ENCODE data around the gene POMGNT2. TPM values are rescaled to one million over a fixed set of nuclear protein-coding genes. Genes with fewer than 3 reads are reported as not detected.

POMGNT2 gene
- total and polyA plus RNA-seq, 7 donors, result 13.2 to 40.3 (median 22.4) TPM

DNA sequence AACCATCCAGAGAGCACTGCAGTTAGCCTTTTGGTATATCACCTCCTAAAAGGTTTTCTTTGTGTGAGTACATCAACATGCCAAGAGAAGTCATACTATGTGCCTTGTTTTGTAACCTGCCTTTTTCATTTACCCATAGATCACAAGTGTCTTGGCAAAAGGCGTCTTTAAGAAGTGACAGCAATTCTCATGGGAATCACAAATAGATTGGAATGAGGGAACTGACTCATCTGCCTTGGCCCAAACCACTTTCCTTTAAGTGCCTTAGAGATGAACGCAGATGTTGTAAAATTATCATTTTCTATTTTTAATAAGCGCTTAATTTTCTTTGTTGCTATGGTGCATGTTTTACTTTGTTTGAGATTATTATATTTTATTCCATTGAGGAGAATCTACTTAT, 20.7 kb upstream of the POMGNT2 start:
- intact Hi-C loops (cut with DNase I), result no loop called here
- peaks cover 7% of the 10 kb centered on the region for H3K9me3 ChIP-seq
- H3K4me1 ChIP-seq, result no peaks in the 10 kb centered on the region
- TF ChIP-seq, protein P1, sequence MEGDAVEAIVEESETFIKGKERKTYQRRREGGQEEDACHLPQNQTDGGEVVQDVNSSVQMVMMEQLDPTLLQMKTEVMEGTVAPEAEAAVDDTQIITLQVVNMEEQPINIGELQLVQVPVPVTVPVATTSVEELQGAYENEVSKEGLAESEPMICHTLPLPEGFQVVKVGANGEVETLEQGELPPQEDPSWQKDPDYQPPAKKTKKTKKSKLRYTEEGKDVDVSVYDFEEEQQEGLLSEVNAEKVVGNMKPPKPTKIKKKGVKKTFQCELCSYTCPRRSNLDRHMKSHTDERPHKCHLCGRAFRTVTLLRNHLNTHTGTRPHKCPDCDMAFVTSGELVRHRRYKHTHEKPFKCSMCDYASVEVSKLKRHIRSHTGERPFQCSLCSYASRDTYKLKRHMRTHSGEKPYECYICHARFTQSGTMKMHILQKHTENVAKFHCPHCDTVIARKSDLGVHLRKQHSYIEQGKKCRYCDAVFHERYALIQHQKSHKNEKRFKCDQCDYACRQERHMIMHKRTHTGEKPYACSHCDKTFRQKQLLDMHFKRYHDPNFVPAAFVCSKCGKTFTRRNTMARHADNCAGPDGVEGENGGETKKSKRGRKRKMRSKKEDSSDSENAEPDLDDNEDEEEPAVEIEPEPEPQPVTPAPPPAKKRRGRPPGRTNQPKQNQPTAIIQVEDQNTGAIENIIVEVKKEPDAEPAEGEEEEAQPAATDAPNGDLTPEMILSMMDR (IDR thresholded peaks at IDR 0.05), result no peak
- no peaks in the 10 kb centered on the region for H3K27me3 ChIP-seq (ENCODE audit: insufficient read depth in 3 of 3, low read length in 2 of 3)
- 70 to 76% (median 73%) methylated on average over 3 of the region's 3 CpGs for WGBS, 3 donors
- no peaks in the 10 kb centered on the region for H3K36me3 ChIP-seq (ENCODE audit: insufficient read depth in 1 of 2, low read depth in 1 of 2)
- ATAC-seq (no peak), DNase-seq (no peak)
- H3K27ac ChIP-seq, result no peak overlapping the region
- no peak overlapping the region for H3K4me3 ChIP-seq

DNA sequence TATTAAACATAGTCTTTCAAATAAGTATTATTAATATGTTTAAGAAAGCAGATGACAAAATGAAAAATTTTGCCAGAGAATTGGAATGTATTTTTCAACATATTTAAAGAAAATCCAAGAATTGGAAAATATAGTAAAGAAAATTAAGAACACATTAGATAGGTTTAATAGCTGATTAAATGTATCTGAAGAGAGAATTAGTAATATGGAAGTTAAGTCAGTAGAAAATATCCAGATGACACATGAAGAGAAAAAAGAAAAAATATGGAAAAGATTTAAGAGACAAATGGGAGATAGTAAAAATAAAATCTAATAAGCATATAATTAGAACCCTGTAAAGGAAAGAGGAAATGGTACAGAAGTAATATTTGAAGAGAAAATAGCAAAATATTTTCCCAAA, 18.0 kb upstream of the POMGNT2 start:
- no peak overlapping the region for H3K27ac ChIP-seq
- peaks cover 7% of the 10 kb centered on the region for H3K9me3 ChIP-seq
- H3K27me3 ChIP-seq (ENCODE audit: insufficient read depth in 3 of 3, low read length in 2 of 3), result no peaks in the 10 kb centered on the region
- TF ChIP-seq, protein P1 (IDR thresholded peaks at IDR 0.05), result no peak
- no peaks in the 10 kb centered on the region for H3K4me1 ChIP-seq
- no peak overlapping the region for H3K4me3 ChIP-seq
- DNase-seq (no peak), ATAC-seq (no peak)
- intact Hi-C loops (cut with DNase I), result no loop called here
- H3K36me3 ChIP-seq (ENCODE audit: insufficient read depth in 1 of 2, low read depth in 1 of 2), result no peaks in the 10 kb centered on the region

DNA sequence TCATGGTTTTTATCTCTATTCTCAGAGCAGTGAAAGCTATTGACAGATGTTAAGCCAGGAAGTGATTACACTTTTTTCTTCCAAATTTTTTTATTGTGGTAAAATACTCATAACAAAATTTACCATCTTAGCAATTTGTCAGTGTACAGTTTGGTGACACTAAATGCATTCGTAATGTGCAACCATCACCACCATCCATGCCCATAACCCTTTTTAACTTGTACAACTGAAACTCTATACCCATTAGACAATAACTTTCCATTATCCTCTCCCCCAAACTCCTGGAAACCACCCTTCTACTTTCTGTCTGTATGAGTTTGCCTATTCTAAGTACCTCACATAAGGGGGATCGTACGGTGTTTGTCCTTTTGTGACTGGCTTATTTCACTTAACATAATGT, 15.1 kb upstream of the POMGNT2 start:
- no peak for DNase-seq
- WGBS, 3 donors, result 90 to 95% (median 95%) methylated on average over 3 of the region's 3 CpGs

DNA sequence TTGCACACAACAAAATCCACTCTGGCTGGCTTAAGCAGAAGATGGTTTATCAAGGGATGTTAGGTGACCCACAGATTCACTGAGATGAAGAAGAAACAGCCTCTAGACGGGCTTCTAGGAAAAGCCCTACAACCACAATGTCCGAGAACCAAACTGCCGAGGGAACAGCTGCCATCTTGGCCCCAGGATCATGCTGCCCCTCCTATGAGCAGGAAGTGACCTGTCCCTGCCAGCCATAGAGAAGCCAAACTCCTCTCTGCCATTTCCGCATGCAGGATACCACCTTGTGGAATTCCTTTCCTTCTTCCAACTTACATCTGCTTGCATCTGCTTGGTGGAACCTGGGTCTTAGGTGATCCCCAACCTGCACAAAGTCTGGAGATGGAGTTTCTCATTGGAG, 11.4 kb upstream of the POMGNT2 start:
- intact Hi-C loops (cut with DNase I), result no loop called here
- ATAC-seq (no peak), DNase-seq (no peak)
- H3K4me1 ChIP-seq, result no peaks in the 10 kb centered on the region
- no peaks in the 10 kb centered on the region for H3K36me3 ChIP-seq (ENCODE audit: insufficient read depth in 1 of 2, low read depth in 1 of 2)
- no peak overlapping the region for H3K27ac ChIP-seq
- H3K27me3 ChIP-seq (ENCODE audit: insufficient read depth in 3 of 3, low read length in 2 of 3), result no peaks in the 10 kb centered on the region
- H3K4me3 ChIP-seq, result no peak overlapping the region
- TF ChIP-seq, protein P1 (IDR thresholded peaks at IDR 0.05), result no peak
- 67 to 76% (median 70%) methylated on average over 4 of the region's 4 CpGs for WGBS, 3 donors
- no peaks in the 10 kb centered on the region for H3K9me3 ChIP-seq

More for the DNA sequence above, 15.1 kb upstream of the POMGNT2 start:
- H3K9me3 ChIP-seq, result peaks cover 7% of the 10 kb centered on the region
- H3K27ac ChIP-seq, result no peak overlapping the region
- H3K36me3 ChIP-seq (ENCODE audit: insufficient read depth in 1 of 2, low read depth in 1 of 2), result no peaks in the 10 kb centered on the region
- TF ChIP-seq, protein P1 (IDR thresholded peaks at IDR 0.05), result no peak
- no peak overlapping the region for H3K4me3 ChIP-seq
- no peaks in the 10 kb centered on the region for H3K4me1 ChIP-seq
- no peaks in the 10 kb centered on the region for H3K27me3 ChIP-seq (ENCODE audit: insufficient read depth in 3 of 3, low read length in 2 of 3)
- intact Hi-C loops (cut with DNase I), result no loop called here
- no peak for ATAC-seq

DNA sequence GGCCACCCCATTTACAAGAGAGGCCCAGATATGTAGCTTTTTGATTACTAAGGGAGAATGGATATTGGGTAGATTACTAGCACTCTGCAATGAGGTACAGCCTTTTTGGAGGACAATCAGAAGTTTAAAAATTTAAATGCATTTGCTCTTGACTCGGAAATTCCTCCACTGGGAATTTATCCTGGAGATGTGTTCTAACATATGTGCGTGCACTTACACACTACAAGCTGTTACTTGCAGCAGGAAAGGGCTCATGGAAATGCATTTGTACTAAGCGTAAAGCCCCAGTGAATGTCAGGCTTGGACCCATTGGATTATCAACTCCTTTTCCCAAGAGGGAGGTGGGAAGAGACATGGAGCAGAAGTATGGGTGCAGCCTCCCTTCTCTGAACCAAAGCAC, 7.8 kb upstream of the POMGNT2 start:
- DNase-seq (no peak), ATAC-seq (no peak)
- no peaks in the 10 kb centered on the region for H3K9me3 ChIP-seq
- no peaks in the 10 kb centered on the region for H3K4me1 ChIP-seq
- H3K4me3 ChIP-seq, result no peak overlapping the region
- intact Hi-C loops (cut with DNase I), result no loop called here
- WGBS, 3 donors, result 89 to 93% (median 91%) methylated on average over 3 of the region's 3 CpGs
- no peaks in the 10 kb centered on the region for H3K27me3 ChIP-seq (ENCODE audit: insufficient read depth in 3 of 3, low read length in 2 of 3)
- TF ChIP-seq, protein P1 (IDR thresholded peaks at IDR 0.05), result no peak
- no peak overlapping the region for H3K27ac ChIP-seq
- no peaks in the 10 kb centered on the region for H3K36me3 ChIP-seq (ENCODE audit: insufficient read depth in 1 of 2, low read depth in 1 of 2)
